Ishikawa (cell line): ENCODE measurements around the gene SAPCD1.
A peak's percentile ranks its signal among the peaks of the same experiment; 100 is the strongest.

Source experiments
- CEBPB ChIP-seq: IDR thresholded peaks from 2 replicates; pipeline ENCODE4 v1.6.1; 2012
- CREB1 ChIP-seq: IDR thresholded peaks from 2 replicates; pipeline ENCODE4 v1.6.1; 2012; ENCODE audit warnings: low read depth
- EGR1 ChIP-seq: IDR thresholded peaks from 2 replicates; pipeline ENCODE4 v1.6.1; 2012
- EP300 ChIP-seq: IDR thresholded peaks from 2 replicates; pipeline ENCODE4 v1.6.1; 2012; ENCODE audit warnings: borderline replicate concordance
- FOXM1 ChIP-seq: IDR thresholded peaks from 2 replicates; pipeline ENCODE4 v1.6.1; 2012; ENCODE audit warnings: low read depth, borderline replicate concordance
- NFIC ChIP-seq: IDR thresholded peaks from 2 replicates; pipeline ENCODE4 v1.6.1; 2012
- RAD21 ChIP-seq: IDR thresholded peaks from 2 replicates; pipeline ENCODE4 v1.6.1; 2012; ENCODE audit warnings: low read depth
- TAF1 ChIP-seq: IDR thresholded peaks from 2 replicates; pipeline ENCODE4 v1.6.1; 2012; ENCODE audit warnings: low read depth, mild to moderate bottlenecking
- TCF12 ChIP-seq: IDR thresholded peaks from 2 replicates; pipeline ENCODE4 v1.6.1; 2012; ENCODE audit warnings: low read depth
- TEAD4 ChIP-seq: IDR thresholded peaks from 2 replicates; pipeline ENCODE4 v1.6.1; 2012
- YY1 ChIP-seq: IDR thresholded peaks from 2 replicates; pipeline ENCODE4 v1.6.1; 2012; ENCODE audit warnings: low read depth
- ZBTB7A ChIP-seq: IDR thresholded peaks from 2 replicates; pipeline ENCODE4 v1.6.1; 2012; ENCODE audit warnings: low read depth
- TF ChIP-seq, protein P1 (sequence below): IDR thresholded peaks from 2 replicates; pipeline ENCODE4 v1.6.1; 2012; ENCODE audit warnings: low read depth, mild to moderate bottlenecking
- TF ChIP-seq, protein P2 (sequence below): IDR thresholded peaks from 2 replicates; pipeline ENCODE4 v1.6.1; 2012
- TF ChIP-seq, protein P3 (sequence below): IDR thresholded peaks from 2 replicates; pipeline ENCODE4 v1.6.1; 2012

SAPCD1 gene

DNA sequence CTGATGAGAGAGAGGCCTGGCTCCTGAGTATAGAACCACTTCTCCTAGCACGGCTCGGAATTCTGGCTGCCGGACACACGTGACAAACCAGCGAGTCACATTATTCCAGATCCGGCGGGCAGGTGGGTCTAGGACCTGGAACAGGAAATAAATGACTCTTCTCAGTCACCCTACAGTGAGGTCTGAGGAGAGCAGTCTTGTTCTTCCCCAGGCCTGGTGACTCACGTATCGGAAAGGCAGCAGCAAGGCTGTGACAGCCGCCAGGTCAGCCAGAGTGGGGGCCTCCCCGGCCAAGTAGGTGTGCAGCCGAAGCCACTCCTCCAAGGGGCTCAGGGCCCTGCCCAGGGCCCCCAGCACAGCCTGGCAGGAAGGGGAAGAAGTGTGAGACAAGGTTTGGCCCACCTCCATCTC, 30.3 kb downstream of the SAPCD1 start:
- no peak for TF ChIP-seq TEAD4

DNA sequence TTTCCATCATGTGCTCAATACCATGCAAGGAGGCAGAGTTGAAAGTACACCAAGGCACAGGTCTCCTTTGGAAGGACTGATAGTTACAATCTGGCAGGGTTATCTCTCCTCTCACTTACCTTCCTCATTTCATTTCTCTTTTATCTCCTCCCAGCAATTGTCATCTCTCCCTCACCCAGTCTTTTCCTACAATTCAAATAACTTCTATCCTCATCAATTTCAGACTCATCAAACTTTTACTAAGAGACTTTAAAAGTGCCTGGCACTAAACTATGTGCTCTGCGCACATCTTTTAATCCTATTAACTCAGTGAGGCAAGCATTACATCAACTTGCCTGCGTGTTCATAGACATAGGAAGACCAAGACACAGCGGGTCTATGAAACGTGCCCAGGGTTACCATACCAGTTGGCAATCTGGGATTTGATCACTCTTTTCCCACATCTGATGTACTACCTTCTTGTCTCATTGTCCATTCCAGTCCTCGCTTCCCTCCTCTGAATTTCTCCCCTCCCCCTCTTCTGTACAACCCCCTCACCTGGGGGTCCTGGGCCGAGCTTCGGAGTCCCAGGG, 31.9 kb downstream of the SAPCD1 start:
- TF ChIP-seq, protein P1, sequence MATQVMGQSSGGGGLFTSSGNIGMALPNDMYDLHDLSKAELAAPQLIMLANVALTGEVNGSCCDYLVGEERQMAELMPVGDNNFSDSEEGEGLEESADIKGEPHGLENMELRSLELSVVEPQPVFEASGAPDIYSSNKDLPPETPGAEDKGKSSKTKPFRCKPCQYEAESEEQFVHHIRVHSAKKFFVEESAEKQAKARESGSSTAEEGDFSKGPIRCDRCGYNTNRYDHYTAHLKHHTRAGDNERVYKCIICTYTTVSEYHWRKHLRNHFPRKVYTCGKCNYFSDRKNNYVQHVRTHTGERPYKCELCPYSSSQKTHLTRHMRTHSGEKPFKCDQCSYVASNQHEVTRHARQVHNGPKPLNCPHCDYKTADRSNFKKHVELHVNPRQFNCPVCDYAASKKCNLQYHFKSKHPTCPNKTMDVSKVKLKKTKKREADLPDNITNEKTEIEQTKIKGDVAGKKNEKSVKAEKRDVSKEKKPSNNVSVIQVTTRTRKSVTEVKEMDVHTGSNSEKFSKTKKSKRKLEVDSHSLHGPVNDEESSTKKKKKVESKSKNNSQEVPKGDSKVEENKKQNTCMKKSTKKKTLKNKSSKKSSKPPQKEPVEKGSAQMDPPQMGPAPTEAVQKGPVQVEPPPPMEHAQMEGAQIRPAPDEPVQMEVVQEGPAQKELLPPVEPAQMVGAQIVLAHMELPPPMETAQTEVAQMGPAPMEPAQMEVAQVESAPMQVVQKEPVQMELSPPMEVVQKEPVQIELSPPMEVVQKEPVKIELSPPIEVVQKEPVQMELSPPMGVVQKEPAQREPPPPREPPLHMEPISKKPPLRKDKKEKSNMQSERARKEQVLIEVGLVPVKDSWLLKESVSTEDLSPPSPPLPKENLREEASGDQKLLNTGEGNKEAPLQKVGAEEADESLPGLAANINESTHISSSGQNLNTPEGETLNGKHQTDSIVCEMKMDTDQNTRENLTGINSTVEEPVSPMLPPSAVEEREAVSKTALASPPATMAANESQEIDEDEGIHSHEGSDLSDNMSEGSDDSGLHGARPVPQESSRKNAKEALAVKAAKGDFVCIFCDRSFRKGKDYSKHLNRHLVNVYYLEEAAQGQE: no peak
- TF ChIP-seq TAF1: no peak
- no peak for TF ChIP-seq EGR1
- no peak for TF ChIP-seq RAD21
- TF ChIP-seq, protein P2, sequence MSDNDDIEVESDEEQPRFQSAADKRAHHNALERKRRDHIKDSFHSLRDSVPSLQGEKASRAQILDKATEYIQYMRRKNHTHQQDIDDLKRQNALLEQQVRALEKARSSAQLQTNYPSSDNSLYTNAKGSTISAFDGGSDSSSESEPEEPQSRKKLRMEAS: no peak
- TF ChIP-seq FOXM1: no peak
- TF ChIP-seq TEAD4: no peak
- no peak for TF ChIP-seq ZBTB7A
- TF ChIP-seq EP300: no peak
- no peak for TF ChIP-seq YY1
- TF ChIP-seq, protein P3, sequence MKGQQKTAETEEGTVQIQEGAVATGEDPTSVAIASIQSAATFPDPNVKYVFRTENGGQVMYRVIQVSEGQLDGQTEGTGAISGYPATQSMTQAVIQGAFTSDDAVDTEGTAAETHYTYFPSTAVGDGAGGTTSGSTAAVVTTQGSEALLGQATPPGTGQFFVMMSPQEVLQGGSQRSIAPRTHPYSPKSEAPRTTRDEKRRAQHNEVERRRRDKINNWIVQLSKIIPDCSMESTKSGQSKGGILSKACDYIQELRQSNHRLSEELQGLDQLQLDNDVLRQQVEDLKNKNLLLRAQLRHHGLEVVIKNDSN: no peak
- no peak for TF ChIP-seq NFIC
- no peak for TF ChIP-seq TCF12
- no peak for TF ChIP-seq CREB1
- TF ChIP-seq CEBPB: no peak

DNA sequence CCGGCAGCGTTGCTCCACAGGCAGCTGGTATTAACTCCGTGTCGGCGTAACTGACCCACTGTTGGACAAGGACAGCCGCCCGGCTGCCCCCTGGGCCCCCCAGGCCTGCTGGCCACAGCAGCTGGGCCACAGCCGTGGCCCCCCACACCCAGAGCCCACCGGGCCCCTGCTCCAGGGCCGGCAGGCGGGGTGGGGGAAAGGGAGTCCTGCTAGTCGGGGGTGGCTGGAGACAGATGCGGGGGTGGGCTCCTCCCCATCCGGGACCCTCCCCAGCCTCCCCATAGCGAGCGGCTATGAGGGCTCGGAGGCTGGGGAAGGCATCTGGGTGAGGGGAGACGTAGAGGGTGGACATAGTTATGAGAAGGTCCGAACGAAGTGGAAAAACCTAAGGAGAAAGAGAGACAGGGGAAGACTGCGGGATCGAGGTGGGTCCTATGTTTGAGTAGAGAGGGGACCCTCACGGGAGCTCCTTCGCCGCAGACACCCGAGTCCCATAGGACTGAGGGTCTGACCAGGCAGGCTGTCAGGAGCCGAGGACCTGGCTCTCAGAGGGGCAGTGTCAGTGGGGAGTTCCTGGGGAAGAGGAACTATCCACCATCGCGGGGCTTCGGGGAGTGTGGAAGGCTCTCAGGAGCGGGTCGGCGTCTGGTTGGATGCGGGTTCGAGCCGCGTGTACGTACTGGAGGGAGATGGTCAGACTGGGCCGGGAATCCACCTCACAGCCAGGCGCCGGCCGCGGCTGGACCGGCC, 32.6 kb downstream of the SAPCD1 start:
- TF ChIP-seq ZBTB7A: peak; percentile 79
- no peak for TF ChIP-seq EGR1

DNA sequence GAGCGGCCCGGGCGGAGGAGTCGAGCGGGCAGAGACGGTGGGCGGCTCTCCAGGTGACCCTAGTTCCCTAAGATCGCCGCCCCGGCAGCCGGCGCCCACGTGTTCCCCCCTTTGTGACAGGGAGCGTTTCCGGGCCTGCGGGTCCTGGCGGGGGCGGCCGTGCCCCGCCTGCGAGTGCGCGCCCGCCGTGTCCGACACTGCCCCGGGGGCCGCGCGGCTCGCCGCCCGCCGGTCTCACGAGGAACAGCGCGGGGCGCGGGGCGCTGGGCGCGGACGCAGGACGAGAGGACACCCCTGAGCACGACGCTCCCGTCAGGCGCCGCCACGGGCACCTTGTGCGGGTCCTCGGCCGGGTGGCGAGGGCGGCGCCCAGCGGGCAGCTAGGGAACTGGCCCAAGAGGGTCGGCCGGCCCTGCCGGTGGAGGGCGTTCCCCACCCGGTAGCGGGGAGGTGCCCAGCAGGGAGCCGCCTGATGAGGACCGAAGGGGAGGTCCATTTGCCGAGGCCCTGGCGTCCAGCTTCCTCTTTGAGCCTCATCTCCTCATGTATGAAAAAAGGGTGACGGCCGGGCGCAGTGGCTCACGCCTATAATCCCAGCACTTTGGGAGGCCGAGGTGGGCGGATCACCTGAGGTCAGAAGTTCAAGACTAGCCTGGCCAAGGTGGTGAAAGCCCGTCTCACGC, 33.3 kb downstream of the SAPCD1 start, which contains the start of gene VARS1:
TSS of gene VARS1 (minus strand) at position 137 of the 683 bp plus-strand sequence. CDS start 535 bp downstream, outside the sequence.
- TF ChIP-seq TEAD4: no peak; the same call in 1 of the 2 replicates
- no peak for TF ChIP-seq TCF12
- TF ChIP-seq, protein P2: peak; percentile 95
- TF ChIP-seq NFIC: 0 out of 2 replicates have a peak, but pooled peaks have one; percentile 8
- peak; percentile 29; the same call in 1 of the 2 replicates for TF ChIP-seq EP300
- no peak for TF ChIP-seq YY1
- TF ChIP-seq, protein P3: peak; percentile 79
- TF ChIP-seq TAF1: peak; percentile 70
- no peak for TF ChIP-seq CEBPB
- TF ChIP-seq, protein P1: no peak
- peak; percentile 72 for TF ChIP-seq RAD21
- TF ChIP-seq CREB1: no peak
- TF ChIP-seq EGR1: peak; percentile 64; the same call in 1 of the 2 replicates
- no peak for TF ChIP-seq FOXM1
- TF ChIP-seq ZBTB7A: no peak

DNA sequence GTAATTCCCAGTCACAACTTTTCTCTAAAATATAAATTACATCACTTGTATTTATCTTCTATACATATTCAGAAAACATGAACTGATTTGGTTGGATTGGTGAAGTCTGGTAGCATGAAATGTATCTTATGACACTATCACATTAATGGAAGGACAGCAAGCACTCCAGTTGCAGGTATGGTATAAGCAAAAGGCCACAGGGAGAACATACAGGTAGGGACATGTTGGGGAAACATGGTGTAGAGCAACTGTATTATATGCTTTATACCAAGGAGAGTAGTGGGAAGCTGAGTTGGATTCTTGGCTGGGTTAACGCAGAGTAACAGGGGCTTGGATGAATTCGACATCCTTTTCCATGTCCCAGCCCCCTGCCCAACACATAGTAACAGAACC, 34.5 kb downstream of the SAPCD1 start:
- TF ChIP-seq, protein P1: no peak
- TF ChIP-seq EGR1 (no peak), CEBPB (no peak), FOXM1 (no peak), TCF12 (no peak), EP300 (no peak), NFIC (no peak), YY1 (no peak), CREB1 (no peak), RAD21 (no peak), TAF1 (no peak)
